AG10803 (cell line): ENCODE measurements around the gene DHRS12.

Experiments used
- DNase-seq: peaks from one replicate; pipeline ENCODE4 v3.0.0; 2010; ENCODE audit warnings: low read depth
- H3K4me3 ChIP-seq: 2 replicates; pipeline ENCODE4 v1.5.1; 2011; ENCODE audit warnings: mild to moderate bottlenecking, low read length, control low read depth
- CTCF ChIP-seq: conservative IDR thresholded peaks from 2 replicates; pipeline ENCODE4 v1.5.1; 2011; ENCODE audit warnings: mild to moderate bottlenecking, low read length, control low read depth, inconsistent platforms

DHRS12 gene

GRCh38 chr13:51802631-51803418, 1.1 kb downstream of the DHRS12 start:
- no peak for DNase-seq
- peak overlapping the region; percentile 82 for H3K4me3 ChIP-seq
- no peak for TF ChIP-seq CTCF

GRCh38 chr13:51801631-51802099, 2.3 kb downstream of the DHRS12 start:
- H3K4me3 ChIP-seq: no peak overlapping the region
- no peak for TF ChIP-seq CTCF
- peak; percentile 29 for DNase-seq

- H3K4me3 ChIP-seq: no peak overlapping the region
- no peak for TF ChIP-seq CTCF
- DNase-seq: no peak
These were observed 3.5 kb downstream of the DHRS12 start for GRCh38 chr13:51800486-51800885.

- DNase-seq: no peak
- H3K4me3 ChIP-seq: no peak overlapping the region
- no peak for TF ChIP-seq CTCF
These were observed 4.7 kb downstream of the DHRS12 start for GRCh38 chr13:51799261-51799660.

GRCh38 chr13:51797664-51798488, 6.1 kb downstream of the DHRS12 start:
- DNase-seq: peak; percentile 46
- TF ChIP-seq CTCF: peak; percentile 51
- H3K4me3 ChIP-seq: no peak overlapping the region

- H3K4me3 ChIP-seq: no peak overlapping the region
- DNase-seq: no peak
- no peak for TF ChIP-seq CTCF
These were observed 7.4 kb downstream of the DHRS12 start for GRCh38 chr13:51796546-51796945.

GRCh38 chr13:51795419-51795818, 8.5 kb downstream of the DHRS12 start:
- no peak for DNase-seq
- no peak for TF ChIP-seq CTCF
- no peak overlapping the region for H3K4me3 ChIP-seq
